Measurements from ENCODE around the gene RGPD4.

Gene RGPD4

GRCh38 chr2:107927034-107927534, 100.4 kb downstream of the RGPD4 start:
- DNase-seq (ENCODE audit: low read depth), result peak; percentile 1

GRCh38 chr2:107931412-107931811, 104.7 kb downstream of the RGPD4 start:
- no peak for DNase-seq (ENCODE audit: low read depth)

- DNase-seq (ENCODE audit: low read depth), result peak; percentile 0
Observed at GRCh38 chr2:107932488-107932887, 105.8 kb downstream of the RGPD4 start.

GRCh38 chr2:107932979-107933378, 106.3 kb downstream of the RGPD4 start:
- DNase-seq (ENCODE audit: low read depth), result peak; percentile 1

- no peak for DNase-seq (ENCODE audit: low read depth)
Observed at GRCh38 chr2:107936433-107937359, 110.0 kb downstream of the RGPD4 start.
